GM18520 (cell line): ENCODE results near the gene B3GNT2.
"Not testable (repeated sequence)": the region's sequence is repeated elsewhere in the genome, so short reads cannot be mapped to it uniquely, and the experiment has no call there.

Experiments used
- ATAC-seq: cut with Tn5 transposase; IDR thresholded peaks from one replicate; pipeline ENCODE4 v1.9.1; 2021; ENCODE audit not compliant: unreplicated experiment

Gene B3GNT2, protein sequence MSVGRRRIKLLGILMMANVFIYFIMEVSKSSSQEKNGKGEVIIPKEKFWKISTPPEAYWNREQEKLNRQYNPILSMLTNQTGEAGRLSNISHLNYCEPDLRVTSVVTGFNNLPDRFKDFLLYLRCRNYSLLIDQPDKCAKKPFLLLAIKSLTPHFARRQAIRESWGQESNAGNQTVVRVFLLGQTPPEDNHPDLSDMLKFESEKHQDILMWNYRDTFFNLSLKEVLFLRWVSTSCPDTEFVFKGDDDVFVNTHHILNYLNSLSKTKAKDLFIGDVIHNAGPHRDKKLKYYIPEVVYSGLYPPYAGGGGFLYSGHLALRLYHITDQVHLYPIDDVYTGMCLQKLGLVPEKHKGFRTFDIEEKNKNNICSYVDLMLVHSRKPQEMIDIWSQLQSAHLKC

DNA sequence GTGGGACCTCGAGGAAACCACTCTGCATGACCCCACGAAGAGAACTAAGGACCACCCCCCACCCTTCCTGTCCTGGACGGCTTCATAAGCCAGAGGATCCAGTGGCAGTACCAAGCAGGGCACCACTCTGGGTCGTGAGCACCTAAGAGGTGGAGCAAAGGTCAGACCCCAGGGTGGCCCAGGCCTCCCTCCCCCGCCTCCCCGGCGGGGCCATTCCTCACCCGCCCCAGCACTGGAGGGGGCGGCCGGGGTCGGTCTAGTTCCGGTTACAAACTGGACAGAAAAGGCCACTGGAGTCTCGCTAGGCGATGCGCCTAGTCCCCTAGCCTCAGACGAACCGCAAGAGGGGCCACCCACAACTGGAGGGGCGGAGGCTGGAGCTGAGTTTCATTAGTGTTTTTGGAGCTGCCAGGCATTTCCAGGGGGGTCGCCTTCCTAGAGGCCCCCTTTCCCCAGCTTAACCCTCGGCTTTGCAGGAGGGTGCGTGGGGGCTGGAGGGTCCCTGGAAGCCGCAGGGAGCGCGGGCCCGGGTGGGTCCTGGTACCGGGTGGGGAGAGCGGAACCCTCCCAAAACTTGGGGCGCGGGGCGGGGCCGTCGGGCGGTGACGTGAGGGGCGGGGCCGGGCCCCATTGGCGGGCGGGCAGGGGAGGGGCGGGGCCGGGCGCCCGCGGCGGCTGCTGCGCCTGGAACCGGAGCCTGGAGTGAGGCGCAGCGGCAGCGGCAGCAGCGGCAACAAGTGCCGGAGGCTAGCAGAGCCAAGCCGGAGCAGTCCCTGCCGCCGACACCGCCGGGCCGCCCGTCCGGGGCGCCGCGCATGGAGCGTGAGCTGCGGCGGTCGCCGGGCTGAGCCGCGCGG is at the start of gene B3GNT2:
B3GNT2 (plus strand) TSS at position 695 of the 857 bp plus-strand sequence. CDS start 26,106 bp downstream, outside the sequence.
- ATAC-seq: peak; percentile 41

GRCh38 chr2:62146790-62147189 is 49.1 kb upstream of the B3GNT2 start:
- ATAC-seq: not testable (repeated sequence)

- no peak for ATAC-seq
Measured at GRCh38 chr2:62147610-62148301, 48.2 kb upstream of the B3GNT2 start.

DNA sequence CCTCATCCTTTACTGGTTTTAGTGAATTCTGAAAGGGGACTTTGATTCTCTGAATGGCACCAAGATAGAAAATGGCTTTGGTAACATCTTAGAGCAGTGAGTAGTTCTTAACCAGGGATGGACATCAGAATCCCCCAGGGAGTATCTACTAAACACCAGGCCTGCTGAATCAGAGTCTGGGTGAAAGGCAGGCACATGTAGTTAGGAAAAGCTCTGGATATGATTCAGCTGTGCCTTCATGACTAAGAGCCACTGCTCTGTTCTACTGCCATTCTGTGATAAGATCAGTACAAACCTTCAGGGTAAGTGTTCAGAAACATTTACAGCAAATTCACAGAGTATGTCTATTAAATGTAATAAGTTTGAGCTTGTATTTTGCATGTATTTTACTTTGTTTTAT is 46.2 kb upstream of the B3GNT2 start:
- ATAC-seq: no peak

DNA sequence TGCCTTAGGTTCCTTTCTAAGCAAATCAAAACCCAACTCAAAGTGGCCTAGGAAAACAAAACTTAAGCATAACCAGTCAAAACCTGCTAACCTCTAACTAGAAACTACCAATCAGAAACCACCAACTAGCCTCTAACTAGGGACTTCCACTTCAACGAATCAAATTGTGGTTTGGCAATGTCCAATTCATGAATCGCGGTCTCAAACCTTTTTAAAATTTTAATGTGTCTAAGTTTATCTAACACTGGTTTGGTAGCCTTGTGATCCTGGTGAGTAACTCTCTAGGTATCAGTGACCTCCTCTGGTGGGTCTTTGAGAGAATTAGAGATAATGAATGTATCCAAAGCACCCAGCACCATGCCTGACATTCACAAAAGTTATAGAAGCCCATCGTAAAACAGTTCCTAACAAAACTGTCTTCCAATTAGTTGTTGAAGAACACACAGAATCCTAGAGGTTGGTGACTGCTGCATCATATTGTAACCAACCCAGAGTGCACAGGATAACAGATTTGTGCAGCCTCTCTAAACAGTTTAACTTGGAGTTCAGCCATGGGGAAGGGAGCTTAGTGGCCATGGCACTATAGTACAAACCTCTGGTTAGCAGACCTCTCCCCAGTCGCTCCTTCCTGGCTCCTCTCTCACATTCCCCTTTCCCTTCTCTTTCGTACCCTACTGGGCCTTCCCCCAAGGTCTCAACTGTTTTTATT is 45.2 kb upstream of the B3GNT2 start:
- ATAC-seq: no peak

- no peak for ATAC-seq
Measured at GRCh38 chr2:62151306-62151638, 44.6 kb upstream of the B3GNT2 start.

- no peak for ATAC-seq
Measured at GRCh38 chr2:62152000-62152399, 43.9 kb upstream of the B3GNT2 start.

DNA sequence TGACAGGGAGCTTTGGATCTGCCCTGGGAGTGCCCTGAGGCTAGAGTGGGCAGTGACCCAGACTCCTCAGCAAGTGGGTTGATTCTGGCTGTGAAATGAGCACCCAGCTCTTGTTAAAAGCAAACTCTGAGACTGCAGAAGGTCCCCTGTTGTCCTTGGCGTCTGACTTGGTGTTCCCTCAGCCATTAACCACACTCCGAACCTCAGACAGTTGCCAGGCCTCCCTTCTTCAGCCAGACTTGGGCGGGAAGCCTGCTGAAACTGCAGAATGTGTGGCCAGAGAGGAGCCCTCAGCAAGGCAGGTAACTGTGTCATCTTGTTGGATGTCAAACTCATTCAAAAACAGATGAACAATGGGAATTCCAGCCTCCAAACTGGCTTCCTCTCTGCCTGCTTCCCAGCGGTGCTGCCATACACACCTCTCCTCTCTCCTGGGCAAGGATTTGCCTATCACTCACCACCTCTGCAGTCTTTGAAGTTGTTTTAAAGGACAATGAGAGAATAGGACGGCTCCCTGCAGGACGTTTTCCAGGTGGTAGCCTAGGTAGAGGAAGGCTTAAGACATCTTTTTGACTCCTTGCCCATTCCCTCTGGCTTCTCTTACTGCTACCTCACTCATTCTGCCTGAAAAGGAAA is 38.9 kb upstream of the B3GNT2 start:
- ATAC-seq: no peak

- ATAC-seq: no peak
Measured at GRCh38 chr2:62158444-62159121, 37.3 kb upstream of the B3GNT2 start.

DNA sequence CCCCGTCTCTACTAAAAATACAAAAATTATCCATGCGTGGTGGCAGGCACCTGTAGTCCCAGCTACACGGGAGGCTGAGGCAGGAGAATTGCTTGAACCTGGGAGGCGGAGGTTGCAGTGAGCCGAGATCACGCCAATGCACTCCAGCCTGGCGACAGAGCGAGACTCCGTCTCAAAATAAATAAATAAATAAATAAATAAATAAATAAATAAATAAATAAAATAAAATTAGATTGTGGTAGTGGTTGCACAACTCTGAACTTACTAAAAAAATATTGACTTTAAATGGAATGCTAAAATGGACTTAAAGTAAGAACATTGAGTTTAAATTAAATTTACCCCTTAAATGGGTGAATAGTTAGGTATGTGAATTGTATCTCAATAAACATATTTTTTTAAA is 35.2 kb upstream of the B3GNT2 start:
- not testable (repeated sequence) for ATAC-seq

GRCh38 chr2:62163106-62163831 is 32.6 kb upstream of the B3GNT2 start:
- ATAC-seq: no peak

DNA sequence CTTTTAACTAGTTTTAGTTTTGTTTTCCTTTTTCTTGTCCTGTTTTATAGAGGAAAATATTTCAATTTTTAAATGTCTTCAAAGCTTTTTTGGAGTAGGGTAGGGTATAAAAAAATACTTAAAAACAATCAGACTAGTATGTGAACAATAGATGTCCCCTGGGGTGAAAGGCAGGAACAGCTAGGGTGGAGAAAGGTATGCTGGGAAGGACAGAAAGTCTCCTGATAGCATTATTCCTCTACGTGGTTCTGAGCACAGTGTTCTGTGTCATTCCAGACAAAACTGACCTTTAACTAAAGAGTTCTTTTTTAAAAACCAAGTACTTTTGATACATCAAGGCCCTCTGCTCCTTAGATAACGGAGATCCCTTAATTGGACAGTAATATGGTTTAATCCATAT is 32.1 kb upstream of the B3GNT2 start:
- no peak for ATAC-seq

DNA sequence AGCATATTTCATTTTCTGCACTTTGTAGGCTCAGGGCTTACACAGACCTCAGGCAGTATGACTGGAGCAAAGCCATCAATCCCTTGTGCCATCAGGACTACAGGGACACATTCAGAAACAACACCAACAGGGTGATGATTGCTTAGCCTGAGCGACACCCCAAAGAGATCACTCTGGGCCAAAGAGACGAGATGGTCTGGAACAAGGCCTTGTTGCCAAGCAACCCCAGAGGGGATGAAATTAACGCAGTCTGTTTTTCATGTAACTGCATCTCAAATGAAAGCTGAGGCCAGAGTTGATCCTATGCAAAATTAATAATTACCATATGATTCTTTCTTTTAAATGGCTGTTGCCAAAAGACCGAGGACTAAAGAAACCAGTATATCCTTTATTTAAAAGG is 20.2 kb upstream of the B3GNT2 start:
- ATAC-seq: no peak

DNA sequence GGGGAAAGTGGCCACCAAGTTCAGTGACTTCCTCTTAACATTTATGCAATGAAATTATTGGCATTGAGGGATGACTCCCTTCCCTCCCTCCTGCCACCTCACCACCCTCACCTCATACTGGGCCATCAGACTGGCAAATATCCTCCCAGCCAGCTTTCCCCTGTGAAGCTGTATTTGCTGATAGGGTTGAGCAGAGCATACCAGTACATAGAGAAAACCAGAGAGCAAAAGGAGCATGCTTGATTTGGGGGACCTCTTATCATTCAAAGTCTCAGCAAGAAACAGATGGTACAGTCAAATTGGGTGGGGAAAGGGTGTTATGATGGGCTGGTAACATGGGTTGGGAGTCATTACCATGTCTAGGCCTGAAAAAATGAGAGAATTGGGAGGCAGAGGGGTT is 19.1 kb upstream of the B3GNT2 start:
- no peak for ATAC-seq

- no peak for ATAC-seq
Measured at GRCh38 chr2:62177392-62178049, 18.4 kb upstream of the B3GNT2 start.

DNA sequence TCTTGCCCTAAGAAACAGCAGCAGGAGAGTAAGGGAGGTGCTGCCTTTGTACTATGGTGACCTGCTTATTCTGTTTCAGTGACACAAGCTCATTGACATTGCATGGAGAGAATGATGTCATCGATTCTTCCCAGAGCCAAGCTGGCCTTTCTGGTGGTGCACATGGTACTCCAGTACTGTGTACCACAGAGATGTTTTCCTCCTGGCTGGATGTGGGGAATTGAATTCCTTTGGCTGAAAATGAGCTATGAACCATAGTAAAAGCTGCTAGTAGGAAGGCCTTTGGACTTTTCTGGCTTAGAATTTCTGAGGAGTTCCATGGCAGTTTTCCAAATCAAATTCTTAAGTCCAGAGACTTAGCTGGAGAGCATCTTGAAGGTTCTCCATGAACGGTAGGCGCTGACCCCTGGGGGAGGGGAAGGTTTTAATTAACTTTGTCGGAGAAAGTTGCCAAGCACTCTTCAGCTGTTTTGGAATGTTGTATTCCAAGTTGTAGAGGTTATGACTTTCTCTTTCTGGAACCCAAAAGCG is 17.1 kb upstream of the B3GNT2 start:
- no peak for ATAC-seq

GRCh38 chr2:62180975-62181374 is 14.9 kb upstream of the B3GNT2 start:
- no peak for ATAC-seq

DNA sequence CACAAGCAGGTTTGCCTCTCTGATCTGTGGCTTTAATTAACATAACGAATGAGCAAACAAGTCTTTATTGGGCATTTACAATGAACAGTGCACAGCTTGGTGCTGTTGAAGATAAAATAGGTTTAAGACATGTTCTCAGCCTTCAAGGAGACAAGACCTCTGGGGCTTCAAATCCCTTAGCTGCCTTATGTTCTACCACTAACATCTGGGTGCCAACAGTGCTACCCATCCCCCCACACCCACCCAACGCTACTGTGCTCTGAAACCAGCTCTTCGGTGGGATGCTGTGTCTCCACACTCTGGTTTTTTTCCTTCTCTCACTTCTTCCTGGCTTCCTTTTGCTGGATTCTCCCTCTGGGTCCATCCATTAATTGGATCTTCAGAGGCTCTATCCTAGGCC is 14.1 kb upstream of the B3GNT2 start:
- no peak for ATAC-seq
